K562 (cell line): Measurements from ENCODE around the gene CDYL. TPM values are rescaled to one million over a fixed set of nuclear protein-coding genes. Genes with fewer than 3 reads are reported as not detected.

ENCODE experiments used
- ARHGAP35 ChIP-seq: fragments of 450-650 bp; IDR thresholded peaks from 2 replicates; pipeline ENCODE4 v1.6.1; 2018; ENCODE audit not compliant: partially characterized antibody
- ARID1B ChIP-seq: fragments of 450-650 bp; IDR thresholded peaks from 2 replicates; pipeline ENCODE4 v1.6.1; 2016; ENCODE audit warnings: antibody characterized with exemption, mild to moderate bottlenecking, inconsistent platforms
- BDP1 ChIP-seq: IDR thresholded peaks from 3 replicates; pipeline ENCODE4 v1.6.1; 2011; ENCODE audit not compliant: insufficient read length, insufficient read depth
- CBX8 ChIP-seq: fragments of 200-600 bp; sonication (generic); IDR thresholded peaks from 2 replicates; pipeline ENCODE4 v1.6.1; 2012; ENCODE audit warnings: borderline replicate concordance, mixed run types, low read depth, mild to moderate bottlenecking, moderate library complexity, mixed read lengths, low read length, control low read depth, inconsistent platforms; ENCODE audit not compliant: poor library complexity, severe bottlenecking; ENCODE audit errors: extremely low read depth
- DACH1 ChIP-seq: fragments of 450-650 bp; IDR thresholded peaks from 2 replicates; pipeline ENCODE4 v1.6.1; 2018; ENCODE audit not compliant: partially characterized antibody
- ELF2 ChIP-seq: fragments of 250-450 bp; sonication (Bioruptor Pico); IDR thresholded peaks from 2 replicates; pipeline ENCODE4 v1.5.0; 2021; ENCODE audit warnings: mild to moderate bottlenecking
- EP400 ChIP-seq: fragments of 450-650 bp; IDR thresholded peaks from 2 replicates; pipeline ENCODE4 v1.6.1; 2017; ENCODE audit warnings: antibody characterized with exemption, mild to moderate bottlenecking, moderate library complexity
- JUND ChIP-seq, 2 experiments: IDR thresholded peaks; 2 replicates in 1 of 2; 3 replicates in 1 of 2; pipeline ENCODE4 v1.6.1; 2011; ENCODE audit warnings: borderline replicate concordance in 2 of 2, low read depth in 2 of 2, low read length in 2 of 2, improper control_type of control experiment in 1 of 2, missing biosample characterization in 1 of 2, missing genetic modification characterization in 1 of 2, missing genetic modification reagents in 1 of 2
- NRF1 ChIP-seq, 2 experiments: fragments of 450-650 bp; IDR thresholded peaks in 1 of 2; conservative IDR thresholded peaks in 1 of 2; 2 replicates each; pipeline ENCODE4 v1.6.1; 2014; ENCODE audit warnings: mild to moderate bottlenecking in 2 of 2
- SMAD4 ChIP-seq: fragments of 250-450 bp; sonication (Bioruptor Pico); conservative IDR thresholded peaks from 2 replicates; pipeline ENCODE4 v1.8.0; 2021; ENCODE audit warnings: inconsistent platforms, mild to moderate bottlenecking, moderate library complexity
- THRA ChIP-seq: fragments of 450-650 bp; IDR thresholded peaks from 2 replicates; pipeline ENCODE4 v1.6.1; 2017; ENCODE audit warnings: mild to moderate bottlenecking, moderate library complexity
- TRIM24 ChIP-seq, 2 experiments: fragments of 450-650 bp; IDR thresholded peaks; 2 replicates each; pipeline ENCODE4 v1.6.1; 2016
- ZNF707 ChIP-seq: fragments of 250-450 bp; sonication (Bioruptor Pico); conservative IDR thresholded peaks from 2 replicates; pipeline ENCODE4 v1.8.0; 2022; ENCODE audit warnings: inconsistent platforms, mild to moderate bottlenecking, moderate library complexity
- polyA plus RNA-seq, 8 experiments: library from polyadenylated mRNA; depleted of rRNA in 4 of 8; stranded (reverse) in 5 of 8; unstranded in 3 of 8; fragments of >200 nt; fragmentation: Nextera tagmentation in 2 of 8; fragmentation: Illumina TruSeq in 1 of 8; extraction: Ambion mirVana in 2 of 8; extraction: Trizol in 1 of 8; gene quantifications; 2 replicates each; pipeline versions ENCODE4 v1.2.1 to v1.2.3, GENCODE V29; 2011 to 2014; ENCODE audit warnings: inconsistent platforms in 1 of 8, missing spikeins in 1 of 8
- total RNA-seq, 7 experiments: library from RNA; depleted of rRNA in 6 of 7; stranded (reverse); fragments of >200 nt in 6 of 7; fragmentation: Illumina TruSeq in 2 of 7; extraction: Trizol in 2 of 7; gene quantifications; 2 replicates each; pipeline versions ENCODE4 v1.2.1 to v1.2.3, GENCODE V29; 2011 to 2021; ENCODE audit warnings: low replicate concordance in 1 of 7
- TF ChIP-seq, protein P1 (sequence below): sonication (generic); formaldehyde crosslinking; IDR thresholded peaks from 2 replicates; pipeline ENCODE4 v1.8.0; 2022; ENCODE audit warnings: missing genetic modification reagents, mild to moderate bottlenecking, borderline replicate concordance
- TF ChIP-seq, protein P2 (sequence below): fragments of 450-650 bp; IDR thresholded peaks from 2 replicates; pipeline ENCODE4 v1.6.1; 2016; ENCODE audit warnings: low read depth, mild to moderate bottlenecking, moderate library complexity

The CDYL gene
- total and polyA plus RNA-seq, 9 of the 15 experiments (the other 6 are each of a cell fraction or from before 2014, with no cell fraction given) = 8.1 to 45.8 (median 40.8) TPM

GRCh38 chr6:4809999-4810918, 34.1 kb downstream of the CDYL start (continued):
- TF ChIP-seq, protein P1, sequence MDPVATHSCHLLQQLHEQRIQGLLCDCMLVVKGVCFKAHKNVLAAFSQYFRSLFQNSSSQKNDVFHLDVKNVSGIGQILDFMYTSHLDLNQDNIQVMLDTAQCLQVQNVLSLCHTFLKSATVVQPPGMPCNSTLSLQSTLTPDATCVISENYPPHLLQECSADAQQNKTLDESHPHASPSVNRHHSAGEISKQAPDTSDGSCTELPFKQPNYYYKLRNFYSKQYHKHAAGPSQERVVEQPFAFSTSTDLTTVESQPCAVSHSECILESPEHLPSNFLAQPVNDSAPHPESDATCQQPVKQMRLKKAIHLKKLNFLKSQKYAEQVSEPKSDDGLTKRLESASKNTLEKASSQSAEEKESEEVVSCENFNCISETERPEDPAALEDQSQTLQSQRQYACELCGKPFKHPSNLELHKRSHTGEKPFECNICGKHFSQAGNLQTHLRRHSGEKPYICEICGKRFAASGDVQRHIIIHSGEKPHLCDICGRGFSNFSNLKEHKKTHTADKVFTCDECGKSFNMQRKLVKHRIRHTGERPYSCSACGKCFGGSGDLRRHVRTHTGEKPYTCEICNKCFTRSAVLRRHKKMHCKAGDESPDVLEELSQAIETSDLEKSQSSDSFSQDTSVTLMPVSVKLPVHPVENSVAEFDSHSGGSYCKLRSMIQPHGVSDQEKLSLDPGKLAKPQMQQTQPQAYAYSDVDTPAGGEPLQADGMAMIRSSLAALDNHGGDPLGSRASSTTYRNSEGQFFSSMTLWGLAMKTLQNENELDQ (CRISPR knock-in tag) = no peak
- TF ChIP-seq ZNF707 (CRISPR knock-in tag) = no peak
- TF ChIP-seq NRF1 (conservative IDR thresholded peaks at IDR 0.05 in 1 of 2, IDR thresholded peaks at IDR 0.05 in 1 of 2) = no peak
- TF ChIP-seq DACH1 = no peak
- TF ChIP-seq CBX8 = no peak
- TF ChIP-seq, protein P2, sequence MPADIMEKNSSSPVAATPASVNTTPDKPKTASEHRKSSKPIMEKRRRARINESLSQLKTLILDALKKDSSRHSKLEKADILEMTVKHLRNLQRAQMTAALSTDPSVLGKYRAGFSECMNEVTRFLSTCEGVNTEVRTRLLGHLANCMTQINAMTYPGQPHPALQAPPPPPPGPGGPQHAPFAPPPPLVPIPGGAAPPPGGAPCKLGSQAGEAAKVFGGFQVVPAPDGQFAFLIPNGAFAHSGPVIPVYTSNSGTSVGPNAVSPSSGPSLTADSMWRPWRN = no peak
- no peak for TF ChIP-seq BDP1
- 0 out of 2 replicates have a peak, but pooled peaks have one; percentile 19 for TF ChIP-seq SMAD4 (CRISPR knock-in tag)
- TF ChIP-seq EP400 = no peak
- TF ChIP-seq TRIM24 (IDR thresholded peaks at IDR 0.05) = 0 out of 4 replicates have a peak, but pooled peaks of 1 of the 2 experiments have one; percentile 45
- no peak for TF ChIP-seq ARHGAP35
- no peak for TF ChIP-seq THRA
- TF ChIP-seq JUND (IDR thresholded peaks at IDR 0.05; ENCODE audit: borderline replicate concordance, low read depth, low read length) = peak; percentile 72; the same call in 1 of the 2 replicates
- TF ChIP-seq JUND (tag; IDR thresholded peaks at IDR 0.05; ENCODE audit: borderline replicate concordance, low read depth, low read length) = no peak
- no peak for TF ChIP-seq ELF2
- TF ChIP-seq ARID1B = peak; percentile 38; the same call in 1 of the 2 replicates
